Measurements from ENCODE around the gene LDLRAD4. TPM values are rescaled to one million over a fixed set of nuclear protein-coding genes. Genes with fewer than 3 reads are reported as not detected.
A peak's percentile ranks its signal among the peaks of the same experiment; 100 is the strongest.

LDLRAD4 gene
- total RNA-seq, 1 donor from 2014 or later: 34.1 TPM

DNA sequence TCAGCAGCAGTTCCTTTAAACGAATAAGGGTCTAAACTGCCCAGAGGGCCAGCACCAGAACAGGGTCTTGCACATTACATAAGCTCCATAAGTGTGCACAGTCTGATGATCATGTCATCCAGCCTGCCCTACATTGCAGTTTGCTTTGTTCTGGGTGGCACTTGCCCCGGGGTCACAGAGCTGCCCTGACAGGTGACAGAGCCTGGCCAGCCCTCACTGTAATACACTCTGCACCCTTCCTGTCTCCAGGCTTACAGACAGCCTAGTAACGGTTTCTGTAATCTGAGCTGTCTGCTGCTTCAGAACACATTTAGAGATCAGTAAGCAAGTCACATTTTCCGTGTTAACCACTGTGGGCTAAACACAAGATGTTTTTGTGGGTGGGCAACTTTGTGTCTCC is 294.5 kb downstream of the LDLRAD4 start:
- TF ChIP-seq, protein P1, sequence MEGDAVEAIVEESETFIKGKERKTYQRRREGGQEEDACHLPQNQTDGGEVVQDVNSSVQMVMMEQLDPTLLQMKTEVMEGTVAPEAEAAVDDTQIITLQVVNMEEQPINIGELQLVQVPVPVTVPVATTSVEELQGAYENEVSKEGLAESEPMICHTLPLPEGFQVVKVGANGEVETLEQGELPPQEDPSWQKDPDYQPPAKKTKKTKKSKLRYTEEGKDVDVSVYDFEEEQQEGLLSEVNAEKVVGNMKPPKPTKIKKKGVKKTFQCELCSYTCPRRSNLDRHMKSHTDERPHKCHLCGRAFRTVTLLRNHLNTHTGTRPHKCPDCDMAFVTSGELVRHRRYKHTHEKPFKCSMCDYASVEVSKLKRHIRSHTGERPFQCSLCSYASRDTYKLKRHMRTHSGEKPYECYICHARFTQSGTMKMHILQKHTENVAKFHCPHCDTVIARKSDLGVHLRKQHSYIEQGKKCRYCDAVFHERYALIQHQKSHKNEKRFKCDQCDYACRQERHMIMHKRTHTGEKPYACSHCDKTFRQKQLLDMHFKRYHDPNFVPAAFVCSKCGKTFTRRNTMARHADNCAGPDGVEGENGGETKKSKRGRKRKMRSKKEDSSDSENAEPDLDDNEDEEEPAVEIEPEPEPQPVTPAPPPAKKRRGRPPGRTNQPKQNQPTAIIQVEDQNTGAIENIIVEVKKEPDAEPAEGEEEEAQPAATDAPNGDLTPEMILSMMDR (IDR thresholded peaks at IDR 0.05; ENCODE audit: unreplicated experiment): no peak
- Mint-ChIP-seq H3K27ac (ENCODE audit: unreplicated experiment) (no peak overlapping the region), H3K27me3 (ENCODE audit: unreplicated experiment) (no peaks in the 10 kb centered on the region), H3K4me1 (ENCODE audit: unreplicated experiment) (peaks cover 5% of the 10 kb centered on the region), H3K9me3 (ENCODE audit: unreplicated experiment) (no peaks in the 10 kb centered on the region), H3K36me3 (ENCODE audit: low read depth, unreplicated experiment) (peaks cover 19% of the 10 kb centered on the region), H3K4me3 (ENCODE audit: unreplicated experiment) (no peak overlapping the region)
- no peak for DNase-seq (ENCODE audit: low spot score)

DNA sequence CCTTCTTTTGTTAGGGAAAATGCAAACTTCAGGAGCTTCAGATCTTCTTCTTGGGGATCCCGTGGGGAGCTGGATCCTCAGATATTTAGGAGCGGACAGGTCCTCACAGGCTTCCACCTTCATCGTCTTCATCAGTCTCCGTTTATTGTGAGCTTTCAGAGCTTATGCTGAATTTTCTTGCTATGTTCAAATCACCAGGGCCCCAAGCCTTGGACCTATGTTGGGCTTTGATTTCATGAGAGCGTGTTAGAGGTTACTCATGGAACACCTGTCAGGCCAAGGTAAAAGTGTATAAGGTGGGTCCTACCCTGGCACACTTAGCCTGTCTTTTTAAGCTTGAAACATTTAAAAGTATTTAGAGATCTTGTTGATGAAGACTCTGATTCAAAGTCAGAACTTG is 294.9 kb downstream of the LDLRAD4 start:
- H3K27ac Mint-ChIP-seq (ENCODE audit: unreplicated experiment): no peak overlapping the region
- no peak for DNase-seq (ENCODE audit: low spot score)
- H3K9me3 Mint-ChIP-seq (ENCODE audit: unreplicated experiment): no peaks in the 10 kb centered on the region
- TF ChIP-seq, protein P1 (IDR thresholded peaks at IDR 0.05; ENCODE audit: unreplicated experiment): no peak
- no peak overlapping the region for H3K4me3 Mint-ChIP-seq (ENCODE audit: unreplicated experiment)
- H3K27me3 Mint-ChIP-seq (ENCODE audit: unreplicated experiment): no peaks in the 10 kb centered on the region
- peaks cover 24% of the 10 kb centered on the region for H3K36me3 Mint-ChIP-seq (ENCODE audit: low read depth, unreplicated experiment)
- peaks cover 5% of the 10 kb centered on the region for H3K4me1 Mint-ChIP-seq (ENCODE audit: unreplicated experiment)

DNA sequence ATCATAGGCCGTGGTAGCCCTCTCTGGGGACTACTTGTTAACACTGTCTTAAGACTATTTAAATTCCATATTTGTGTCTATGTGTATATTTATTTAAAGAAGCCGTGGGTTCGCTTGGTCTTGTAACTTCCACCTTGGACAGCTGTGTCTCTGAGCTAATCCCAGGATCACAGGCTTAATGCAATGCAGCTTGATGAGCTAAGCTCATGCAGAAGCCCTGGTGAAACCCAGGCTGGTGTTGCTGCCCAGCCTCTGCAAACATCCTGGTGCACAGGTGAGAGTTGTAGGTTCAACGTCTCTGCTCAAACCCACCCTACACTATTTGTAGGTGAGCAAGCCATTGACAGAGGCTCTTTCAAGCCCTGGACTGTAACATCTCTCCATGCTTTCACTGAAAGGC is 296.0 kb downstream of the LDLRAD4 start:
- Mint-ChIP-seq H3K4me1 (ENCODE audit: unreplicated experiment) (peaks cover 5% of the 10 kb centered on the region), H3K9me3 (ENCODE audit: unreplicated experiment) (no peaks in the 10 kb centered on the region), H3K27ac (ENCODE audit: unreplicated experiment) (no peak overlapping the region), H3K27me3 (ENCODE audit: unreplicated experiment) (no peaks in the 10 kb centered on the region), H3K4me3 (ENCODE audit: unreplicated experiment) (no peak overlapping the region), H3K36me3 (ENCODE audit: low read depth, unreplicated experiment) (peaks cover 25% of the 10 kb centered on the region)
- TF ChIP-seq, protein P1 (IDR thresholded peaks at IDR 0.05; ENCODE audit: unreplicated experiment): no peak
- no peak for DNase-seq (ENCODE audit: low spot score)

DNA sequence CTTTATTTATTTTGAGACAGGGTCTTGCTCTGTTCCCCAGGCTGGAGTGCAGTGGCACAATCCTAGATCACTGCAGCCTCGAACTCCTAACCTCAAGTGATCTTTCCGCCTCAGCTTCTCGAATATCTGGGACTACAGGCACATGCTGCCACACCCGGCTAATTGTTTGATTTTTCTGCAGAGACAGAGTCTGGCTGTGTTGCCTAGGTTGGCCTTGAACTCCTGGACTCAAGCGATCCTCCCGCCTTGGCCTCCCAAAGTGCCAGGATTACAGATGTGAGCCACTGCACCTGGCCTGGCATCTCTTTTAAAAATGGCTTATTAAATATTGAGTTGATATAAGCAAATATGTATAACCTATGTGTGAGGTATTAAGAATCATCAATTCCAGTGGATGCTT is 298.3 kb downstream of the LDLRAD4 start:
- no peaks in the 10 kb centered on the region for H3K27me3 Mint-ChIP-seq (ENCODE audit: unreplicated experiment)
- no peak overlapping the region for H3K4me3 Mint-ChIP-seq (ENCODE audit: unreplicated experiment)
- H3K27ac Mint-ChIP-seq (ENCODE audit: unreplicated experiment): no peak overlapping the region
- H3K9me3 Mint-ChIP-seq (ENCODE audit: unreplicated experiment): no peaks in the 10 kb centered on the region
- peaks cover 8% of the 10 kb centered on the region for H3K4me1 Mint-ChIP-seq (ENCODE audit: unreplicated experiment)
- peaks cover 20% of the 10 kb centered on the region for H3K36me3 Mint-ChIP-seq (ENCODE audit: low read depth, unreplicated experiment)
- TF ChIP-seq, protein P1 (IDR thresholded peaks at IDR 0.05; ENCODE audit: unreplicated experiment): no peak
- no peak for DNase-seq (ENCODE audit: low spot score)

DNA sequence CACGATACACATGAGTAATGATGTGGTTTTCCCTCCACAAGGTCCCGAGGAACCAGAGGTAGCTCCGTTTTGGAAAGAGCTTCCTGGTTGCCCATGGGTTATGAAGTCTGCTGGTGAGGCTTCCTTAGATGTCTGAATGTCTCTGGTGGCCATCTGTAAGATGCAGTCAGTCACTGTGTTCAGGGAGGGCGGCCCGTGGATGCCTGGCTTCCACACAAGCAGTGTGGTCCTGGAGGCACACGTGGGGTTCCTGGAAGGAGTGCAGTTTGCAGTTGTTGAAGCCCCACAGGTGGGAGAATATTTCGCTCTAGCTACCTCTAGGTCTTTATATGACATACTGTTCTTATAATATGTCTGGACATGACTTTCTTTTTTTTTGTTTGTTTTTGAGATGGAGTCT is 298.8 kb downstream of the LDLRAD4 start:
- Mint-ChIP-seq H3K27ac (ENCODE audit: unreplicated experiment) (no peak overlapping the region), H3K36me3 (ENCODE audit: low read depth, unreplicated experiment) (peaks cover 20% of the 10 kb centered on the region), H3K4me3 (ENCODE audit: unreplicated experiment) (peak overlapping the region; percentile 48), H3K27me3 (ENCODE audit: unreplicated experiment) (no peaks in the 10 kb centered on the region), H3K9me3 (ENCODE audit: unreplicated experiment) (no peaks in the 10 kb centered on the region), H3K4me1 (ENCODE audit: unreplicated experiment) (peaks cover 5% of the 10 kb centered on the region)
- no peak for DNase-seq (ENCODE audit: low spot score)
- TF ChIP-seq, protein P1 (IDR thresholded peaks at IDR 0.05; ENCODE audit: unreplicated experiment): no peak
